ENCODE data around the gene SH2D3A.
A peak's percentile ranks its signal among the peaks of the same experiment; 100 is the strongest.
"Not testable (repeated sequence)": the region's sequence is repeated elsewhere in the genome, so short reads cannot be mapped to it uniquely, and the experiment has no call there.

SH2D3A gene

DNA sequence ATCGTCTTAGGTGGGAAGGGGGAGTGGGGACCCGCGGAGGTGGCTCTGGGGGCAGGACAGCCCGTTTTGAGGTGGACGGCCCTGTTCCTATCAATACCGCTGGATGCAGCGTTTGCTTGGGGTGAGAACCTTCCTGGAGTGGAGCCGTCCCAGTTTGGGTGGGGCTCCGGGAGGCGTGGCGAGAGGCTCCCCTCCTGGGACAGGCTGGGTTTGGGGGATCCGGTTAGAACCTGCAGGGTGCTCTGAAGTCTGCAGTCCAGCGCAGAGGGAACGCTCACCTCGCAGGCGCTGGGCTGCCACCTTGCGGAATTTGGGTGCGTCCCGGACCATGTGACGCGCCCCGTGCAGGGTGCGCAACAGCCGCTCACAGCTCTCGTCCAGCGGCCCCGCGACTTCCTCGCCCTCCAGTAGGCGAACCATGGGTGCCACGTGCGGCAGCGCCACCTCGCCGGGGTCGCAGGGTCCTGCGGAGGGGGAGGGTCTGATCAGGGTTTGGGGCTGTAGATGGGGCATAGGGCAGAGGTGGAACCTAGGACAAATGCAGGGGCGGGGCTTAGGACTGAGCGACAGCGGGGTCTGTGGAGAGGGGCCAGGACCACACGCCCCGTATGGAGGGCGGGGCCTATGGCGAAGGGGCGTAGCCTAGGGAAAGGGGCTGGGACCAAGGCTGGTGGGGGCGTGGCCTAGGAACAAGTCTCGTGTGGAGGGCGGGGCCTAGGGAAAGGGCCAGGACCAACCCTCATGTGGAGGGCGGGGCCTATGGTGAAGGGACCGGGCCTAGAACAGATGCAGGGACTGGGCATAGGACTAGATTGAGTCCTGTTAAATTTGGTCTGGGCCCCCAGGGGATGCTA is 13.8 kb downstream of the SH2D3A start:
- H3K4me1 ChIP-seq (ENCODE audit: control insufficient read depth in 1 of 2, insufficient read depth in 2 of 2, low read length in 2 of 2) = peaks cover 0 to 14% of the 10 kb centered on the region in 2 donors
- H3K9me3 ChIP-seq (ENCODE audit: control insufficient read depth in 1 of 2, low read length in 2 of 2) = no peaks in the 10 kb centered on the region
- peaks cover 4 to 26% of the 10 kb centered on the region in 2 donors for H3K36me3 ChIP-seq (ENCODE audit: control insufficient read depth in 1 of 2, insufficient read depth in 2 of 2, low read length in 2 of 2)
- peak overlapping the region; percentile 75 for H3K27ac ChIP-seq (ENCODE audit: low read length)
- peak overlapping the region; percentile 37 to 59 for H3K4me3 ChIP-seq (ENCODE audit: low read depth in 1 of 2, low read length in 2 of 2)
- no peaks in the 10 kb centered on the region for H3K27me3 ChIP-seq (ENCODE audit: low read depth, low read length)

DNA sequence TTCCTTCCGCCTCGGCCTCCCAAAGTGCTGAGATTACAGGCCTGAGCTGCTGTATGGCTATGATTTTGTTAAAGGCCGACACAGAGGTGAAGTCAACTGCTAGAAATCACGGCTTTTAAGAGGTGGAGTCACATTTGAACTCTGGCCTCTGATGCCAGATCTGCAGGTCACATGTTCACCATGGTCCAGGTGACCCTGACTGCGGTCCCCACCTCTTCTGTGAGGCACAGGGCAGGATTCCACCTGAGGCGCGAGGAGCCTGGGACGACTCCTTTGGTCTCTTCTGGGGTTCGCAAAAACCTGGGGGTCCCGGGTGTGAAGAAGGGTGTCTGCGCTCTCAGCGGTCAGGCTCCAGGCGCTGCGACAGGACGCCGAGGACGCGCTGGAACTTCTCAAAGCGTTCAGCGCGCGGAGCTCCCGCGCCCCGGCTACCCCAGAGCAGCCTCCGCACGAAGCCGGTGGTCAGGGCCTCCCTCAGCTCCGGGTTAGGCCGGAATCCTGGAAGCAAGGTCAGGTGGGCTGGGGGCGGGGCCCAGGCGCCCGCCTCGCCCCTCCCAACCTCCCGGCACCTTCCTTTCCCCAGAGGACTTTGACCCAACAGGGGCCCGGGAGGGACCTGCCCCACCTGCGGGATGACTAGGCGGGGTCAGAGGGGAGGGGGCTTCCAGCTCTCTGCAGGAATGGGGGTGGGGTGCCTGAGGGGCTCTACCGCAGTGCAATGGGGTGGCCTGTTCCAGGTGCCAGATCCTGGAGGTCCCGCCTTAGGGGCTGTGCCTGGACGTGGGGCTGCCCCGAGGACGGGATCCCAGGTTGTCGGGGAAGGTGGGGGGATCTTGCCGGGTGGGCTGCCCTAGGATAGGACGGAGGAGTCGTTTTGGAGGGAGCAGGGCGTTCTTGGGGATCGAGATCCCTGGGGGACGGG is 14.7 kb downstream of the SH2D3A start:
- Histone ChIP-seq H3K27ac (ENCODE audit: low read length) (peak overlapping the region; percentile 75), H3K4me1 (ENCODE audit: control insufficient read depth in 1 of 2, insufficient read depth in 2 of 2, low read length in 2 of 2) (peaks cover 0 to 14% of the 10 kb centered on the region in 2 donors), H3K4me3 (ENCODE audit: low read depth in 1 of 2, low read length in 2 of 2) (peak overlapping the region; percentile 37 to 59), H3K36me3 (ENCODE audit: control insufficient read depth in 1 of 2, insufficient read depth in 2 of 2, low read length in 2 of 2) (peaks cover 10 to 34% of the 10 kb centered on the region in 2 donors), H3K9me3 (ENCODE audit: control insufficient read depth in 1 of 2, low read length in 2 of 2) (no peaks in the 10 kb centered on the region), H3K27me3 (ENCODE audit: low read depth, low read length) (no peaks in the 10 kb centered on the region)

DNA sequence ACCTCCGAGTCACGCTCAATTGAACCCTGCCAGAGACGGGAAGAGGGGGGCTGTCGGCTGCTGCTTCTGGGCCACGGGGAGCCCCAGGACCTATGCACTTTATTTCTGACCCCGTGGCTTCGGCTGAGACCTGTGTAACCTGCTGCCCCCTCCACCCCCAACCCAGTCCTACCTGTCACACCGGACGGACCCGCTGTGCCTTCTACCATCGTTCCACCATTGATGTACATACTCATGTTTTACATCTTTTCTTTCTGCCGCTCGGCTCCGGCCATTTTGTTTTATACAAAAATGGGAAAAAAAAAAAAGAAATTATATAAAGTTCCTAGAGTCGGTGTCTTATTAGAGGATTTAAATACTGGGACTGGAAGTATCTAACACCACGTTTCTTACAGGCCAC is 16.0 kb downstream of the SH2D3A start:
- Histone ChIP-seq H3K27me3 (ENCODE audit: low read depth, low read length) (no peaks in the 10 kb centered on the region), H3K36me3 (ENCODE audit: control insufficient read depth in 1 of 2, insufficient read depth in 2 of 2, low read length in 2 of 2) (peaks cover 17 to 45% of the 10 kb centered on the region in 2 donors)

DNA sequence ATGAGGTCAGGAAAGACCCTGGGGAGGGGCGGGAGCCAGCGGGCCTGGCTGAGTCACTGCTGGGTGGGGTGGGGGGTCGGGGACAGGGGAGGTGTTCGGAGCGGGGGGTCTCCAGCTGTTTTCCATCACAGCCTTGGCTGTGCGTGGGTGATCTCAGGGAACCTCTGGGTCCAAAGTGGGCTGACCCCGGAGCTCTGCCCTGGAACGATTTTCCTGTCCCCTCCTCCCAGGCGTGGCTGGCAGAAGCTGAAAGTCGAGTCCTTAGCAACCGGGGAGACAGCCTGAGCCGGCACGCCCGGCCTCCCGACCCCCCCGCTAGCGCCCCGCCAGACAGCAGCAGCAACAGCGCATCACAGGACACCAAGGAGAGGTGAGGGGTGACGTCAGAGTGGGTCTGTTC is 17.2 kb downstream of the SH2D3A start:
- Histone ChIP-seq H3K27ac (ENCODE audit: low read length) (no peak overlapping the region), H3K36me3 (ENCODE audit: control insufficient read depth in 1 of 2, insufficient read depth in 2 of 2, low read length in 2 of 2) (peaks cover 23 to 48% of the 10 kb centered on the region in 2 donors)

More for the DNA sequence above, 16.0 kb downstream of the SH2D3A start:
- H3K27ac ChIP-seq (ENCODE audit: low read length) = no peak overlapping the region
- no peaks in the 10 kb centered on the region for H3K9me3 ChIP-seq (ENCODE audit: control insufficient read depth in 1 of 2, low read length in 2 of 2)
- no peak overlapping the region for H3K4me3 ChIP-seq (ENCODE audit: low read depth in 1 of 2, low read length in 2 of 2)
- peaks cover 0 to 14% of the 10 kb centered on the region in 2 donors for H3K4me1 ChIP-seq (ENCODE audit: control insufficient read depth in 1 of 2, insufficient read depth in 2 of 2, low read length in 2 of 2)

DNA sequence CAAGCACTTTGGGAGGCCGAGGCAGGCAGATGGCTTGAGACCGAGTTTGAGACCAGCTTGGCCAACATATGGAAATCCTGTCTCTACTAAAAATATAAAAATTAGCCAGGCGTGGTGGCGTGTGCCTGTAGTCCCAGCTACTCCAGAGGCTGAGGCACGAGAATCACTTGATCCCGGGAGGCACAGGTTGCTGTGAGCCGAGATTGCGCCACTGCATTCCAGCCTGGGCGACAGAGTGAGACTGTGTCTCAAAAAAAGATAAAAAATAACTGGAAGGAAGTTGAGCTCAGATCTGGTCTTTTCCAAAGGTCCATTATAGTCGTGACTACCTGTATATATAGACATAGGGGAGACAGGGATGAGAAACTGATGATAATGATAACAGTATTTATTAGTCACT is 18.7 kb downstream of the SH2D3A start:
- peaks cover 28 to 53% of the 10 kb centered on the region in 2 donors for H3K36me3 ChIP-seq (ENCODE audit: control insufficient read depth in 1 of 2, insufficient read depth in 2 of 2, low read length in 2 of 2)
- not testable (repeated sequence) for H3K27me3 ChIP-seq (ENCODE audit: low read depth, low read length); H3K27ac ChIP-seq (ENCODE audit: low read length); H3K4me3 ChIP-seq (ENCODE audit: low read depth in 1 of 2, low read length in 2 of 2); H3K9me3 ChIP-seq (ENCODE audit: control insufficient read depth in 1 of 2, low read length in 2 of 2)
- peaks cover 6 to 33% of the 10 kb centered on the region in 2 donors for H3K4me1 ChIP-seq (ENCODE audit: control insufficient read depth in 1 of 2, insufficient read depth in 2 of 2, low read length in 2 of 2)

More for the DNA sequence above, 17.2 kb downstream of the SH2D3A start:
- no peak overlapping the region for H3K4me3 ChIP-seq (ENCODE audit: low read depth in 1 of 2, low read length in 2 of 2)
- no peaks in the 10 kb centered on the region for H3K9me3 ChIP-seq (ENCODE audit: control insufficient read depth in 1 of 2, low read length in 2 of 2)
- peaks cover 6 to 21% of the 10 kb centered on the region in 2 donors for H3K4me1 ChIP-seq (ENCODE audit: control insufficient read depth in 1 of 2, insufficient read depth in 2 of 2, low read length in 2 of 2)
- no peaks in the 10 kb centered on the region for H3K27me3 ChIP-seq (ENCODE audit: low read depth, low read length)

DNA sequence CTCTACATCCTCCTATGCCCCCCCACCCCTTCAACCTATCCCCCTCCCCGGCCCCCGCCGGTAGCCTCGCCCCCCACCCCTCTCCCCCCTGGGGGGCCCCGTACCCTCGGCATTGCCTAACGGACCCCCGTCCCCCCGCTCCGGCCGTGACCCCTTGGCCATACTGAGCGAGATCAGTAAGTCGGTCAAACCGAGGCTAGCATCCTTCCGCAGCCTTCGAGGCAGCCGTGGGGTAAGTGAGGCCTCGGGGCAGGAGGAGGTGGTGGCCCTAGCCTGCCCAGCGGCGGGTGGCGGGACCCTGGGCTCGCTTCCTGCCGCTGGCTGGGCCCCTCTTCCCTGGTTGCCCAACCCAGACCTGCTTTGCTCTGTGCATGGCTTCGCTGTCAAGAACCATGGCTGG is 21.3 kb downstream of the SH2D3A start:
- H3K4me3 ChIP-seq (ENCODE audit: low read depth in 1 of 2, low read length in 2 of 2) = no peak overlapping the region
- H3K27me3 ChIP-seq (ENCODE audit: low read depth, low read length) = no peaks in the 10 kb centered on the region
- H3K27ac ChIP-seq (ENCODE audit: low read length) = no peak overlapping the region
- H3K36me3 ChIP-seq (ENCODE audit: control insufficient read depth in 1 of 2, insufficient read depth in 2 of 2, low read length in 2 of 2) = peaks cover 35 to 54% of the 10 kb centered on the region in 2 donors
- H3K9me3 ChIP-seq (ENCODE audit: control insufficient read depth in 1 of 2, low read length in 2 of 2) = no peaks in the 10 kb centered on the region
- peaks cover 6 to 35% of the 10 kb centered on the region in 2 donors for H3K4me1 ChIP-seq (ENCODE audit: control insufficient read depth in 1 of 2, insufficient read depth in 2 of 2, low read length in 2 of 2)

DNA sequence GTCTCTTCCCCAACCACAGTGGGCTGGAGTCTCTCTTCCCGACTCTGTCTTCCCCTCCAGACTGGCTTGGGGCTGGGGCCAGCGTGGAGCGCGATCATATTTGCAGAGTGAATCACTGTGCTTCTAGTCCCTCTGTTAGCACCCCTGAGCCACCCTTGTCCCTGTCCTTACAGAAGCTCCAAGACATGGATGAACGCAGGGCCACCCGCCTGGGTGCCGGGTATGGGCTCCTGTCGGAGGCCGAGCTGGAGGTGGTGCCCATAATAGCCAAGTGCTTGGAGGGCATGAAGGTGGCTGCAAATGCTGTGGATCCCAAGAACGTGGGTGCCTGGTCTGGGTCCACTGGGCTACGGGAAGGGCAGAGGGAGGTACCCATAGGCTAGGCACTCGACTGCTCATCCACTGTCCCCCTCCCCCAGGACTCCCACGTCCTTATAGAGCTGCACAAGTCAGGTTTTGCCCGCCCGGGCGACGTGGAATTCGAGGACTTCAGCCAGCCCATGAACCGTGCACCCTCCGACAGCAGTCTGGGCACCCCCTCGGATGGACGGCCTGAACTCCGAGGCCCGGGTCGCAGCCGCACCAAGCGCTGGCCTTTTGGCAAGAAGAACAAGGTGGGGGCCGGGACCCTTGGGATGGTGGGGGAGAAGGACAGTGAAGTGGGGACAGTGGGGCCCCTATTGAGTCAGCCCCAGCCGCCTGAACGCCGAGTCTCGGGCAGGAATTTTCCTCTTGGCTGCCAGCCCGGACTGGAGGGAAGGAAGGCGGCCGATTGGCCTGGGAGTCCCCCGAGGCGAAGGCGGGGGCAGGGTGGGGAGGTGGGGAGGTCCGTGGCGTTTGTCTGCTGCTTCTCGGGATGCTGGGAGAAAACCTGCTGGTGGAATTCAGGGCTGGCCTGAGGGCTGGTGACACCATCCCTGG is 22.6 kb downstream of the SH2D3A start:
- H3K27me3 ChIP-seq (ENCODE audit: low read depth, low read length) = no peaks in the 10 kb centered on the region
- no peaks in the 10 kb centered on the region for H3K9me3 ChIP-seq (ENCODE audit: control insufficient read depth in 1 of 2, low read length in 2 of 2)
- H3K4me3 ChIP-seq (ENCODE audit: low read depth in 1 of 2, low read length in 2 of 2) = peak overlapping the region; percentile 13 to 40
- peaks cover 35 to 43% of the 10 kb centered on the region in 2 donors for H3K36me3 ChIP-seq (ENCODE audit: control insufficient read depth in 1 of 2, insufficient read depth in 2 of 2, low read length in 2 of 2)
- H3K4me1 ChIP-seq (ENCODE audit: control insufficient read depth in 1 of 2, insufficient read depth in 2 of 2, low read length in 2 of 2) = peaks cover 6 to 35% of the 10 kb centered on the region in 2 donors
- H3K27ac ChIP-seq (ENCODE audit: low read length) = peak overlapping the region; percentile 67

DNA sequence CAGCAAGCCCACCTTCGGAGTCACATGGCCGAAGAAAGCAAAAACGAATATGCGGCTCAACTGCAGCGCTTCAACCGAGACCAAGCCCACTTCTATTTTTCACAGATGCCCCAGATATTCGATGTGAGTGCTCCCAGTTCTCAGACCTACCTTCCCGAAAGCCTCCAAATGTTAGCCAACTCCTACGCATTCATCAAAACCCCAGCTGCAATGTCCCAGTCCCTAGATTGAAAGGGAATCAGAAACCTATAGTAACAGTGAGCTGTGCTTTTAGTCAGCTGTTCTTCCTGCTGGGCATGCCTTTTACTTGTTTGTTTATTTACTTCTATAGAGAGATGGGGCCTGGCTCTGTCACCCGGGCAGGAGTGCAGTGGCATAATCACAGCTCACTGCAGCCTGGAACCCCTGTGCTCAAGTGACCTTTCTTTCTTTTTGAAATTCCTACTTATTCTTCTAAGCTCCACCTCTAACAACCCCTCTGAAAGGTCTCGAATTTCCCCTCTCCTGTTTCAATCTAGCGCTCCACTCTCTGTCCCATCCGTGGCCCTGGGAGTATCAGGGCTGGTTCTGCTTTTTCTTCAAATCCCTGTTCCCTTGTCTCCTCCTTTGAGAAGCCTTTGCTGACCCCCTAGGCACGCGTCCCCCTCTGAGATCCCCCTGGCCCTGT is 23.4 kb downstream of the SH2D3A start:
- no peaks in the 10 kb centered on the region for H3K27me3 ChIP-seq (ENCODE audit: low read depth, low read length)
- peaks cover 31 to 37% of the 10 kb centered on the region in 2 donors for H3K36me3 ChIP-seq (ENCODE audit: control insufficient read depth in 1 of 2, insufficient read depth in 2 of 2, low read length in 2 of 2)
- H3K4me3 ChIP-seq (ENCODE audit: low read depth in 1 of 2, low read length in 2 of 2) = peak overlapping the region in 1 of 2 donors; percentile 40
- peak overlapping the region; percentile 67 for H3K27ac ChIP-seq (ENCODE audit: low read length)
- H3K9me3 ChIP-seq (ENCODE audit: control insufficient read depth in 1 of 2, low read length in 2 of 2) = no peaks in the 10 kb centered on the region
- H3K4me1 ChIP-seq (ENCODE audit: control insufficient read depth in 1 of 2, insufficient read depth in 2 of 2, low read length in 2 of 2) = peaks cover 10 to 39% of the 10 kb centered on the region in 2 donors

DNA sequence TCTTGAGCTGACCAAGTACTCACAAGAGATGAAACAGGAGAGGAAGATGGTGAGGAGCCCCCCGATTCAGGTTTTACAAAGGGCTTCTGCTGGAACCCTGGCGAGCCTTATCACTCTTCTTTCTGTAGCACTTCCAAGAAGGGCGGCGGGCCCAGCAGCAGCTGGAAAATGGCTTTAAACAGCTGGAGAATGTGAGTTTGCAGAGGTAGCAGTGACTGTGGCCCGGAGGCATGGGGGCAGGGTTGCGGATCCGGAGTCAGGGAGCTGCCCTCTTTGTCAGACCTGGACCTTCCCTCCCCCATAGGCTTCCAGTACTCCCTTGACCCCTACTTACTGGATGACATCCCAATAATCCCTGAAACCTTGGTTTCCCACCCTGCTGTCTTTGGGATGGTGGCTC is 24.2 kb downstream of the SH2D3A start:
- Histone ChIP-seq H3K9me3 (ENCODE audit: control insufficient read depth in 1 of 2, low read length in 2 of 2) (no peaks in the 10 kb centered on the region), H3K4me3 (ENCODE audit: low read depth in 1 of 2, low read length in 2 of 2) (peak overlapping the region in 1 of 2 donors; percentile 40), H3K4me1 (ENCODE audit: control insufficient read depth in 1 of 2, insufficient read depth in 2 of 2, low read length in 2 of 2) (peaks cover 18 to 47% of the 10 kb centered on the region in 2 donors), H3K27ac (ENCODE audit: low read length) (no peak overlapping the region), H3K36me3 (ENCODE audit: control insufficient read depth in 1 of 2, insufficient read depth in 2 of 2, low read length in 2 of 2) (peaks cover 29 to 31% of the 10 kb centered on the region in 2 donors), H3K27me3 (ENCODE audit: low read depth, low read length) (no peaks in the 10 kb centered on the region)

All from muscle layer of duodenum (tissue), 2 donors.